ENCODE results near the gene SHC3. TPM values are rescaled to one million over a fixed set of nuclear protein-coding genes. Genes with fewer than 3 reads are reported as not detected.

The SHC3 gene
- total RNA-seq, 1 donor from 2014 or later: 0.96 TPM

GRCh38 chr9:89093201-89093975 lies 85.2 kb downstream of the SHC3 start:
- no peaks in the 10 kb centered on the region for H3K36me3 ChIP-seq
- H3K9me3 ChIP-seq (replicated peaks): peaks cover 10% of the 10 kb centered on the region
- H3K4me3 ChIP-seq: no peak overlapping the region
- peaks cover 6% of the 10 kb centered on the region for H3K4me1 ChIP-seq
- DNase-seq: no peak
- H3K27me3 ChIP-seq (ENCODE audit: low read depth): no peaks in the 10 kb centered on the region
- no peak overlapping the region for H3K27ac ChIP-seq (replicated peaks)
- intact Hi-C loops (cut with micrococcal nuclease): no loop called here
- TF ChIP-seq, protein P1, sequence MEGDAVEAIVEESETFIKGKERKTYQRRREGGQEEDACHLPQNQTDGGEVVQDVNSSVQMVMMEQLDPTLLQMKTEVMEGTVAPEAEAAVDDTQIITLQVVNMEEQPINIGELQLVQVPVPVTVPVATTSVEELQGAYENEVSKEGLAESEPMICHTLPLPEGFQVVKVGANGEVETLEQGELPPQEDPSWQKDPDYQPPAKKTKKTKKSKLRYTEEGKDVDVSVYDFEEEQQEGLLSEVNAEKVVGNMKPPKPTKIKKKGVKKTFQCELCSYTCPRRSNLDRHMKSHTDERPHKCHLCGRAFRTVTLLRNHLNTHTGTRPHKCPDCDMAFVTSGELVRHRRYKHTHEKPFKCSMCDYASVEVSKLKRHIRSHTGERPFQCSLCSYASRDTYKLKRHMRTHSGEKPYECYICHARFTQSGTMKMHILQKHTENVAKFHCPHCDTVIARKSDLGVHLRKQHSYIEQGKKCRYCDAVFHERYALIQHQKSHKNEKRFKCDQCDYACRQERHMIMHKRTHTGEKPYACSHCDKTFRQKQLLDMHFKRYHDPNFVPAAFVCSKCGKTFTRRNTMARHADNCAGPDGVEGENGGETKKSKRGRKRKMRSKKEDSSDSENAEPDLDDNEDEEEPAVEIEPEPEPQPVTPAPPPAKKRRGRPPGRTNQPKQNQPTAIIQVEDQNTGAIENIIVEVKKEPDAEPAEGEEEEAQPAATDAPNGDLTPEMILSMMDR (IDR thresholded peaks at IDR 0.05; ENCODE audit: borderline replicate concordance): no peak

- no peak for DNase-seq
- Histone ChIP-seq H3K27me3 (ENCODE audit: low read depth) (peaks cover 17% of the 10 kb centered on the region), H3K27ac (replicated peaks) (no peak overlapping the region), H3K4me1 (no peaks in the 10 kb centered on the region), H3K36me3 (no peaks in the 10 kb centered on the region), H3K4me3 (no peak overlapping the region), H3K9me3 (replicated peaks) (no peaks in the 10 kb centered on the region)
- TF ChIP-seq, protein P1 (IDR thresholded peaks at IDR 0.05; ENCODE audit: borderline replicate concordance): no peak
- intact Hi-C loops (cut with micrococcal nuclease): no loop called here
These were observed 89.4 kb downstream of the SHC3 start for GRCh38 chr9:89089176-89089575.

- Histone ChIP-seq H3K4me1 (no peaks in the 10 kb centered on the region), H3K9me3 (replicated peaks) (peaks cover 7% of the 10 kb centered on the region), H3K4me3 (no peak overlapping the region), H3K27ac (replicated peaks) (no peak overlapping the region), H3K36me3 (no peaks in the 10 kb centered on the region), H3K27me3 (ENCODE audit: low read depth) (peaks cover 26% of the 10 kb centered on the region)
- DNase-seq: no peak
- intact Hi-C loops (cut with micrococcal nuclease): no loop called here
- TF ChIP-seq, protein P1 (IDR thresholded peaks at IDR 0.05; ENCODE audit: borderline replicate concordance): no peak
These were observed 95.0 kb downstream of the SHC3 start for GRCh38 chr9:89083626-89084025.

DNA sequence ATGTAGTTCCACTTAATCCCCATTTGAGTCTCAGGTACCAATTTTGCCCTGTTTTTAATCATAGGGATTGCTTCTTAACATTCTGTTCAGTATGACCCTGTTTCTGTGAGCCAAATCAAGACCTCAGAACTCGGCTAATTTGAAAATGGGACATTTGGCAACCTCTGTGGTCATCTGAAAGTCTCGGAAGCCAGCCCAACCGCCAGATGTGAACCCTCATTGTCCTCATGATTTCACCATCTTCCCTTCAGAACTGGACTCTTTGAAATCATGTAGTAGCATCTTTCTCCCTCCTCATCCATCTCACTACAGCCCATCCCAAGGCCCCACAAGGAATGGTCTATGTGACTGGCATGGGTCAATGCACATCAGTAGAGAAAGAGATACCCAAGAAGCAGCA lies 98.4 kb downstream of the SHC3 start:
- Histone ChIP-seq H3K27me3 (ENCODE audit: low read depth) (peaks cover 12% of the 10 kb centered on the region), H3K4me3 (no peak overlapping the region), H3K9me3 (replicated peaks) (peaks cover 7% of the 10 kb centered on the region), H3K27ac (replicated peaks) (peak overlapping the region; percentile 63), H3K36me3 (no peaks in the 10 kb centered on the region), H3K4me1 (no peaks in the 10 kb centered on the region)
- peak; percentile 70 for DNase-seq
- intact Hi-C loops (cut with micrococcal nuclease): no loop called here
- TF ChIP-seq, protein P1 (IDR thresholded peaks at IDR 0.05; ENCODE audit: borderline replicate concordance): no peak

DNA sequence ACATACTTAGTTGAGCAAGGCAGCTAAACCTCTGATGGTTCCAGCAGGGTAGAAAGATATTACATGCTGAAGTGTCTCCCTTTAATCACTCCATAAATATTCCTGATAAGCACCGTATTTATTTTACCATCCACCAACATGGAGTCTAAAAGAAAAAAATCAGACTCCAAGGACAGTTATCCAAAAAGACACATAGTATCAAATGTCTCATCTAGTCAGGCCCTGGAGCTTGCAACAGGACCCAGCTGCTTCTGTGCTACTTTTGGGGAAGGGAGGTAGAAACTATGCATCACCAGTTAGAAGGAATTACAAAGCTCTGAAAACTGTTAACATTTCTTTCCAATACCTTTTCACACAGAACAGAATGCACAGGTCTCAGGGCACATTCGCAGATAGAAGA lies 99.2 kb downstream of the SHC3 start:
- Histone ChIP-seq H3K4me3 (no peak overlapping the region), H3K36me3 (no peaks in the 10 kb centered on the region), H3K27me3 (ENCODE audit: low read depth) (peaks cover 9% of the 10 kb centered on the region), H3K4me1 (no peaks in the 10 kb centered on the region), H3K27ac (replicated peaks) (peak overlapping the region; percentile 63), H3K9me3 (replicated peaks) (peaks cover 7% of the 10 kb centered on the region)
- DNase-seq: no peak
- TF ChIP-seq, protein P1 (IDR thresholded peaks at IDR 0.05; ENCODE audit: borderline replicate concordance): no peak
- intact Hi-C loops (cut with micrococcal nuclease): no loop called here
